ENCODE results near the gene SGK2. TPM values are rescaled to one million over a fixed set of nuclear protein-coding genes. Genes with fewer than 3 reads are reported as not detected.

Gene SGK2
- total and polyA plus RNA-seq, 9 of the 15 experiments (the other 6 are each of a cell fraction or from before 2014, with no cell fraction given): 0.07 to 0.31 (median 0.15) TPM; not detected in 2

- TF ChIP-seq BHLHE40 (IDR thresholded peaks at IDR 0.05; ENCODE audit: low read length) (peak; percentile 87), SIN3A (IDR thresholded peaks at IDR 0.05; ENCODE audit: borderline replicate concordance in 2 of 2, control insufficient read depth in 1 of 2, low read depth in 2 of 2, low read length in 2 of 2) (peak; percentile 36 to 83; a peak in 2 of 4 replicates), MED1 (CRISPR knock-in tag; IDR thresholded peaks at IDR 0.05; ENCODE audit: borderline replicate concordance) (no peak), STAT6 (CRISPR knock-in tag; IDR thresholded peaks at IDR 0.05) (peak; percentile 58; the same call in 1 of the 2 replicates), GABPB1 (CRISPR knock-in tag; IDR thresholded peaks at IDR 0.05) (0 out of 2 replicates have a peak, but pooled peaks have one; percentile 25), PCBP2 (IDR thresholded peaks at IDR 0.05; ENCODE audit: low read depth, low read length, poor library complexity, severe bottlenecking) (no peak), HIVEP1 (CRISPR knock-in tag; IDR thresholded peaks at IDR 0.05) (no peak), DACH1 (IDR thresholded peaks at IDR 0.05; ENCODE audit: partially characterized antibody) (peak; percentile 37), TBL1XR1 (IDR thresholded peaks at IDR 0.05; ENCODE audit: low read length in 2 of 2) (0 out of 4 replicates have a peak, but pooled peaks of 1 of the 2 experiments have one; percentile 26), EGR1 (conservative IDR thresholded peaks at IDR 0.05) (peak; percentile 89), RAD21 (CRISPR knock-in tag; conservative IDR thresholded peaks at IDR 0.05 in 1 of 2, IDR thresholded peaks at IDR 0.05 in 1 of 2) (no peak), SMARCA4 (IDR thresholded peaks at IDR 0.05) (peak; percentile 18), ATF7 (IDR thresholded peaks at IDR 0.05) (peak; percentile 100), HDAC1 (IDR thresholded peaks at IDR 0.05) (peak in 1 of 2 experiments; percentile 77; a peak in 2 of 4 replicates), ZNF668 (CRISPR knock-in tag; IDR thresholded peaks at IDR 0.05) (no peak), MAFF (IDR thresholded peaks at IDR 0.05; ENCODE audit: low read length) (peak; percentile 73), ZEB2 (IDR thresholded peaks at IDR 0.05) (peak; percentile 89), ZNF354B (CRISPR knock-in tag; IDR thresholded peaks at IDR 0.05) (no peak), NR3C1 (CRISPR knock-in tag; IDR thresholded peaks at IDR 0.05) (no peak)
- TF ChIP-seq, protein P1, sequence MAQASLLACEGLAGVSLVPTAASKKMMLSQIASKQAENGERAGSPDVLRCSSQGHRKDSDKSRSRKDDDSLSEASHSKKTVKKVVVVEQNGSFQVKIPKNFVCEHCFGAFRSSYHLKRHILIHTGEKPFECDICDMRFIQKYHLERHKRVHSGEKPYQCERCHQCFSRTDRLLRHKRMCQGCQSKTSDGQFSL (CRISPR knock-in tag; IDR thresholded peaks at IDR 0.05): no peak
- TF ChIP-seq, protein P1 (tag; IDR thresholded peaks at IDR 0.05): 0 out of 4 replicates have a peak, but pooled peaks of 1 of the 2 experiments have one; percentile 28
- TF ChIP-seq, protein P2, sequence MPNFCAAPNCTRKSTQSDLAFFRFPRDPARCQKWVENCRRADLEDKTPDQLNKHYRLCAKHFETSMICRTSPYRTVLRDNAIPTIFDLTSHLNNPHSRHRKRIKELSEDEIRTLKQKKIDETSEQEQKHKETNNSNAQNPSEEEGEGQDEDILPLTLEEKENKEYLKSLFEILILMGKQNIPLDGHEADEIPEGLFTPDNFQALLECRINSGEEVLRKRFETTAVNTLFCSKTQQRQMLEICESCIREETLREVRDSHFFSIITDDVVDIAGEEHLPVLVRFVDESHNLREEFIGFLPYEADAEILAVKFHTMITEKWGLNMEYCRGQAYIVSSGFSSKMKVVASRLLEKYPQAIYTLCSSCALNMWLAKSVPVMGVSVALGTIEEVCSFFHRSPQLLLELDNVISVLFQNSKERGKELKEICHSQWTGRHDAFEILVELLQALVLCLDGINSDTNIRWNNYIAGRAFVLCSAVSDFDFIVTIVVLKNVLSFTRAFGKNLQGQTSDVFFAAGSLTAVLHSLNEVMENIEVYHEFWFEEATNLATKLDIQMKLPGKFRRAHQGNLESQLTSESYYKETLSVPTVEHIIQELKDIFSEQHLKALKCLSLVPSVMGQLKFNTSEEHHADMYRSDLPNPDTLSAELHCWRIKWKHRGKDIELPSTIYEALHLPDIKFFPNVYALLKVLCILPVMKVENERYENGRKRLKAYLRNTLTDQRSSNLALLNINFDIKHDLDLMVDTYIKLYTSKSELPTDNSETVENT (CRISPR knock-in tag; IDR thresholded peaks at IDR 0.05): 0 out of 2 replicates have a peak, but pooled peaks have one; percentile 47
Observed at GRCh38 chr20:43590392-43591303, 31.8 kb downstream of the SGK2 start, which contains the start of gene IFT52 (continued).

Data from K562 (cell line).